GM23248 (cell line): ENCODE data around the gene LAPTM4A. TPM values are rescaled to one million over a fixed set of nuclear protein-coding genes. Genes with fewer than 3 reads are reported as not detected.

Experiments used
- DNase-seq: peaks from one replicate; pipeline ENCODE4 v3.0.0-alpha.2; 2015
- H2AFZ ChIP-seq: fragments of 200-600 bp; sonication (generic); 2 replicates; pipeline ENCODE4 v1.6.1; 2016; ENCODE audit warnings: antibody characterized with exemption
- H3F3A ChIP-seq: fragments of 200-600 bp; sonication (generic); 2 replicates; pipeline ENCODE4 v1.6.1; 2016; ENCODE audit warnings: mild to moderate bottlenecking, antibody characterized with exemption, mixed run types; ENCODE audit not compliant: insufficient read depth
- H3K27ac ChIP-seq: fragments of 200-600 bp; sonication (generic); 2 replicates; pipeline ENCODE4 v1.5.1; 2016; ENCODE audit warnings: mild to moderate bottlenecking
- H3K27me3 ChIP-seq: fragments of 200-600 bp; sonication (generic); replicated peaks from 2 replicates; pipeline ENCODE4 v1.6.1; 2016; ENCODE audit warnings: mild to moderate bottlenecking; ENCODE audit not compliant: insufficient read depth
- H3K36me3 ChIP-seq: fragments of 200-600 bp; sonication (generic); 2 replicates; pipeline ENCODE4 v1.6.1; 2016; ENCODE audit warnings: low read depth, mild to moderate bottlenecking
- H3K4me1 ChIP-seq: fragments of 200-600 bp; sonication (generic); 2 replicates; pipeline ENCODE4 v1.6.1; 2016; ENCODE audit warnings: mild to moderate bottlenecking; ENCODE audit not compliant: insufficient read depth
- H3K4me2 ChIP-seq: fragments of 200-600 bp; sonication (generic); one replicate; pipeline ENCODE4 v1.6.1; 2016; ENCODE audit warnings: mild to moderate bottlenecking; ENCODE audit not compliant: unreplicated experiment
- H3K4me3 ChIP-seq: fragments of 200-600 bp; sonication (generic); 2 replicates; pipeline ENCODE4 v1.5.1; 2016; ENCODE audit warnings: mild to moderate bottlenecking
- H3K79me2 ChIP-seq: fragments of 200-600 bp; sonication (generic); 2 replicates; pipeline ENCODE4 v1.6.1; 2016; ENCODE audit warnings: mild to moderate bottlenecking; ENCODE audit not compliant: insufficient read depth
- H3K9ac ChIP-seq: fragments of 200-600 bp; sonication (generic); 2 replicates; pipeline ENCODE4 v1.6.1; 2016; ENCODE audit warnings: mild to moderate bottlenecking
- H3K9me2 ChIP-seq: fragments of 200-600 bp; sonication (generic); 2 replicates; pipeline ENCODE4 v1.6.1; 2016; ENCODE audit warnings: mixed run types, mild to moderate bottlenecking, moderate library complexity; ENCODE audit not compliant: insufficient read depth
- H3K9me3 ChIP-seq: fragments of 200-600 bp; sonication (generic); one replicate; pipeline ENCODE4 v1.6.1; 2017; ENCODE audit warnings: low read depth
- H4K20me1 ChIP-seq: fragments of 200-600 bp; sonication (generic); 2 replicates; pipeline ENCODE4 v1.6.0; 2016; ENCODE audit not compliant: insufficient read depth
- EZH2 ChIP-seq: fragments of 200-600 bp; sonication (generic); IDR thresholded peaks from 2 replicates; pipeline ENCODE4 v1.6.1; 2018; ENCODE audit warnings: antibody characterized with exemption, mild to moderate bottlenecking; ENCODE audit not compliant: insufficient read depth, poor library complexity, severe bottlenecking
- EZH2phosphoT487 ChIP-seq: fragments of 200-600 bp; sonication (generic); IDR thresholded peaks from 2 replicates; pipeline ENCODE4 v1.6.1; 2018; ENCODE audit warnings: antibody characterized with exemption, moderate library complexity, mild to moderate bottlenecking, low read depth; ENCODE audit not compliant: insufficient read depth
- WGBS, 2 experiments: methylation state at CpG; one replicate each; pipeline ENCODE4 v1.1.6; 2015 to 2017; ENCODE audit warnings: low lambda C conversion rate in 2 of 2, low coverage in 1 of 2; ENCODE audit errors: missing lambda C conversion rate in 2 of 2; 5-methylcytosine and 5-hydroxymethylcytosine counted together
- in situ Hi-C: fragments of 300-500 bp; cut with MboI; formaldehyde crosslinking; loops from 2 replicates; pipeline ENCODE4 v1.15.0; 2020
- polyA plus RNA-seq: library from polyadenylated mRNA; unstranded; fragments of >200 nt; fragmentation: Nextera tagmentation; extraction: Ambion mirVana; gene quantifications from 2 replicates; pipeline ENCODE4 v1.2.1, GENCODE V29; 2016
- total RNA-seq: library from RNA; depleted of rRNA; stranded (reverse); fragments of >200 nt; shearing (Covaris generic); gene quantifications from 2 replicates; pipeline ENCODE4 v1.2.3, GENCODE V29; 2014

LAPTM4A gene
- total and polyA plus RNA-seq, 2 experiments from 2014 or later = 363 to 752 TPM

DNA sequence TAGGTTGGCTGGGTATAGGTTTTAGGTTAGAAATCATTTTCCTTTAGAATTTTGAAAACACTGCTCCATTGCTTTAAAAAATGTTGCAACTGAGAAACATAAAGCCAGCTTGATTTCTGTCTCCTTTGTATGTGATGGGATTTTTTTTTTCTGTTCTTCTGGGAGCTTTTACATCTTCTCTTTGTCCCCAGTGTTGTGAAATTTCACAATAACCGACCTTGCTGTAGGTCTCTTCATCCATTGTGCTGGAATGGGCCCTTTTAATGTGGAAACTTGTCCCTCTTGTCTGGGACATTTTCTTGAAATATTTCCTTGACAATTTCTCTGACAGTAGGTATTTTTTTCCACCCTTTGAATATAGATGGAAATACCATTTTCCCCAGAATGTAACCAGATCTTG lies 44.0 kb upstream of the LAPTM4A start:
- in situ Hi-C loops = loop anchor here (10.0 kb wide), 1 partner anchor 131 kb away; no protein-coding TSS in a partner anchor
- no peak for DNase-seq

DNA sequence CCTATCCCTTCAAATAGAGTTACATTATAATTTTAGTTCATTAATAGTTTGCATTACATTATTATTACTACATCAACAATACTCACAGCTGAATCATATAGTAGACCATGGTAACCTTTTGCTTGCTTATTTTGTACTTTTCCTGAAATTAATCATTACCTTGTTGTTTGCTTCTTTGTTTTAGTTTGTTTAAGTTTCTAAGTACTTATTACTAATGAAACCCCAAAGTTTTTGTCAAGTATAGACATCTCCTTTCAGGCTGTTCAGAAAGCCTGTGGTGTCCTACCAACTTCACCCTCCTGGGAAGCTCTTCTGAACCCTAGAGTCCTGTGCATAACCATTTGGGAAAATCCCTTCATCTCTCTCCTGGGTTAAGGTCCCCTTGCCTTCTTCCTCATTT lies 43.5 kb upstream of the LAPTM4A start:
- in situ Hi-C loops = loop anchor here (5.0 to 10.0 kb wide), 2 partner anchors 83 to 130 kb away; partner anchors contain the start of gene MATN3
- no peaks in the 10 kb centered on the region for H3K27me3 ChIP-seq
- no peaks in the 10 kb centered on the region for H3K36me3 ChIP-seq
- no peak overlapping the region for H2AFZ ChIP-seq
- no peaks in the 10 kb centered on the region for H4K20me1 ChIP-seq
- H3F3A ChIP-seq = peaks cover 11% of the 10 kb centered on the region
- H3K4me1 ChIP-seq = peaks cover 34% of the 10 kb centered on the region
- H3K4me3 ChIP-seq = no peak overlapping the region
- no peak overlapping the region for H3K4me2 ChIP-seq
- no peaks in the 10 kb centered on the region for H3K9me3 ChIP-seq
- H3K79me2 ChIP-seq = no peaks in the 10 kb centered on the region
- no peak overlapping the region for H3K9ac ChIP-seq
- TF ChIP-seq EZH2 (no peak), EZH2phosphoT487 (no peak)
- no peak overlapping the region for H3K27ac ChIP-seq
- DNase-seq = peak; percentile 34
- H3K9me2 ChIP-seq = no peaks in the 10 kb centered on the region

More for the DNA sequence above, 44.0 kb upstream of the LAPTM4A start:
- no peak overlapping the region for H3K4me3 ChIP-seq
- H2AFZ ChIP-seq = no peak overlapping the region
- no peaks in the 10 kb centered on the region for H4K20me1 ChIP-seq
- WGBS, 2 experiments = 48 to 89% methylated on average over 1 of the region's 1 CpG
- no peak overlapping the region for H3K27ac ChIP-seq
- H3F3A ChIP-seq = peaks cover 8% of the 10 kb centered on the region
- no peaks in the 10 kb centered on the region for H3K27me3 ChIP-seq
- no peaks in the 10 kb centered on the region for H3K79me2 ChIP-seq
- no peak overlapping the region for H3K4me2 ChIP-seq
- H3K36me3 ChIP-seq = no peaks in the 10 kb centered on the region
- TF ChIP-seq EZH2 (no peak), EZH2phosphoT487 (no peak)
- no peaks in the 10 kb centered on the region for H3K9me2 ChIP-seq
- H3K4me1 ChIP-seq = peaks cover 32% of the 10 kb centered on the region
- no peaks in the 10 kb centered on the region for H3K9me3 ChIP-seq
- H3K9ac ChIP-seq = no peak overlapping the region

DNA sequence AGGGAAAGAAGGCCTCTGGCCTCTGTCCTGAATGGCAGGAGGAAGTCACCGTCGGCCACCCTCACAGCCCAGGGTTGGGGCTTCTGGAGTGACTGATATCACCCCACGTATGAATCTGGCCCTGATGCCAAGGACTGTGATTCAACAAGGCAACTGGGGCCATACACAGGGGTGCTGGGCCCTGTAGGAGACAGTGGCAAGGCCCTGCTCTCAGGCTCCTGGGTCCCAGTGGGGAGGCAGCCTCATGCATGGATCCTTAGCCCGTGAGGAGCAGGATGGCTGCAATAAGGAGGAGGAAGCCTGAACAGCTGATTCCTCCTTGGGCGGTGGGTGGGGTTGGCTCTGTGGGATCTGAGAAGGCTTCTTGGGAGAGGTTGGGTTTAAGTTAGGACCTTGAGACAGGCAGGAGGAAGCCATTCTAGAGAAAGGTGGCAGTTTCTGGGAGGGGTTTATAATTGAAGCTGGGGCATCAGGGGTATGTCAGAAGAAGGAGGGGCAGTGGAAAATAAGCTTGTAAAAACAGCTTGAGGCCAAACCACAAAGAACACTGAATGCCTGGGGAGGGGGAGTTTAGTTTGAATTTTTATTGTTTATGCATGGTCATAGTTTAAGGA lies 42.8 kb upstream of the LAPTM4A start:
- Histone ChIP-seq H3K79me2 (no peaks in the 10 kb centered on the region), H4K20me1 (no peaks in the 10 kb centered on the region), H3K9me3 (no peaks in the 10 kb centered on the region), H3K4me1 (peaks cover 34% of the 10 kb centered on the region), H3K9ac (peak overlapping the region; percentile 43; the same call in 1 of the 2 replicates), H3F3A (peaks cover 11% of the 10 kb centered on the region), H3K4me3 (no peak overlapping the region), H3K9me2 (no peaks in the 10 kb centered on the region), H3K27me3 (no peaks in the 10 kb centered on the region), H3K4me2 (no peak overlapping the region), H2AFZ (peak overlapping the region; percentile 67), H3K36me3 (no peaks in the 10 kb centered on the region), H3K27ac (no peak overlapping the region)
- DNase-seq = peak; percentile 36
- no peak for TF ChIP-seq EZH2phosphoT487
- no peak for TF ChIP-seq EZH2
- in situ Hi-C loops = loop anchor here (5.0 to 10.0 kb wide), 2 partner anchors 82 to 129 kb away; partner anchors contain the start of gene MATN3
- 78 to 85% methylated on average over 4 to 5 of the region's 5 CpGs for whole genome bisulfite sequencing, 2 experiments

DNA sequence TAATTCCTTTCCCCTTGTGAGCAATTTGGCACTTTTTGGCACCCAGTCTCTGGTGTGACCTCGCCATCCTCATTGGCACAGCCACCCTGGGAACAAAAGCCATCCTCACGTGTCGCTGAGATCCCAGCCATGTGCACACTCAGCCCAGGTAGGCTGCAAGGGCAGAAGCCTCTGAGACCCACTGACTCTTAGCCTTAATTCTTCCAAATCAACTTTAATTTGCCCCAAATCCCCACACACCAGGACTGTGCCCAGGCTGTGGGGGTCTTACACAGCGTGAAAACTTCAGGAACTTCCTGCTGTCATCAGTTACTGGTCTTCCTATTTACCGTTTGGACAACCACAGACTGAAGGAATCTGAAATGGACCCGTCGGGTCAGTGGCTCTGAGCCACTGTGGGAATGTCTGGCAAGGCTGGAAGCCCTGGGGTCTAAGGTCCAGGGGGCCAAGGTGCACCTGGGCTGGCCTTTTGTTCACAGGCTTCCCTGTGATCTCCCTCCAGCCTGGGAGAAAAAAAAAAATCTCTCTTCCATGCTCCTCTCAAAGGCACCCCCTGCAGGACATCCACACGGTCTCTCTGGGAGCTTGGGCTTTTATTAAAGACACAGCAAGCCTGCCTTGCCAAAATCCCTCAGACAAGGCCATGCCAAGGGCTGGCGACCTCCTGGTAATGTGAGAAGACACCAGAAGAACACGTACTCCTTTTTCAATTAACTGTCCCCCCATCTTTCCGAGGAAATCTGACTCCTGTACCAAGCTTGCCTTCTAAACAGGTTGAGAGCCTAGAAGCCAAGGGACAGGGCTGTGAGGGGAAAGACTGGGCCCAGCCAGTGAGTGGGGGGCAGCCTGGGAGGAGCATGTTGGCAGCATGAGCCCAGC lies 42.1 kb upstream of the LAPTM4A start:
- no peak overlapping the region for H3K27ac ChIP-seq
- H3K79me2 ChIP-seq = no peaks in the 10 kb centered on the region
- 0 out of 2 replicates have a peak overlapping the region, but pooled peaks have one; percentile 43 for H3K9ac ChIP-seq

More for the DNA sequence above, 42.1 kb upstream of the LAPTM4A start:
- Histone ChIP-seq H3K27me3 (no peaks in the 10 kb centered on the region), H2AFZ (peak overlapping the region; percentile 67), H3K9me3 (no peaks in the 10 kb centered on the region), H3K4me1 (peaks cover 34% of the 10 kb centered on the region), H3F3A (peaks cover 11% of the 10 kb centered on the region), H3K4me3 (no peak overlapping the region), H4K20me1 (no peaks in the 10 kb centered on the region), H3K4me2 (no peak overlapping the region), H3K36me3 (no peaks in the 10 kb centered on the region), H3K9me2 (no peaks in the 10 kb centered on the region)
- 47 to 48% methylated on average over 11 of the region's 11 CpGs for WGBS, 2 experiments
- in situ Hi-C loops = loop anchor here (5.0 to 10.0 kb wide), 2 partner anchors 81 to 129 kb away; partner anchors contain the start of gene MATN3
- peak; percentile 90 for DNase-seq
- TF ChIP-seq EZH2 (no peak), EZH2phosphoT487 (no peak)
